ENCODE data around the gene PRELID1. TPM values are rescaled to one million over a fixed set of nuclear protein-coding genes. Genes with fewer than 3 reads are reported as not detected.
A peak's percentile ranks its signal among the peaks of the same experiment; 100 is the strongest.

The PRELID1 gene
- total and polyA plus RNA-seq, 10 of the 15 experiments (the other 5 are each of a cell fraction or from before 2014, with no cell fraction given) = 30.9 to 584 (median 254) TPM

DNA sequence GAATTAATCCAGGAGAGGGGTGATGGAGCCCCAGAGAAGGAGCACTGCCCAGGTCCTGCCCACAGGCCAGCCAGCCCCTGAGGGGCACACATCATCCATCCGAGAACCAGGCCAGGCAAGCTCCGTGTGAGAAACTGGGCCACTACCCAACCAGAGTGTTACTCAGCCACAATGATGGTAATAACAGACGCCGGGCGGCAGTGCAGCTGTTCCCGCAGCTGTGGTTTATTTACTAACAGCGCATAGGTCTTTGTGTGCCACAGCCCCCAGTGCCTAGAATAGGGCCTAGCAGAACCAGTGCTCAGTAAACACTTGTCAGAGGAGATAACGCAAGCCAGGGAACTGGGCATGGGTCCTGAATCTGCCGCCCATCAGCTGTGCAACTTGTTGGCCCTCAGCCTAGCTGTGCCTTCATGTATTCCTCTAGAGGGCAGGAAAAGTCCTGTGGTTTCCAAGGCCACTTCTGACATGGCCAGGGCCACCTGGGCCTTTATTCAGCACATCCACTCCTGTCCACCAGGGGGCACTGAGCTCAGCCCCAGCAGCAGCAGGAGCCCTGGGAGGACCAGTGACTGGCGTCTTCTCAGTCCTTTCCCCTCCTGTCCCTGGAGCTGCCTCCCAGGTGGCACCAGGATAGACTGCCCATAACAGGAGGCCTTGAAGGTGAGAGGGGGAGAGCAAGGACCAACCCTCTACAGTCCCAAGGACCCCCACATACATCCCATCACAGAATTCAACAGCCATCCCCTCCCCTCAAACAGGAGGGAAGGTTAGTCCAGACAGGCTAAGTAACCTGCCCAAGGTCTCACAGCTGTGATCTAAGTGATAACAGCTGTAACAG, 6.0 kb downstream of the PRELID1 start (continued):
- no peak for TF ChIP-seq ETV6 (conservative IDR thresholded peaks at IDR 0.05 in 1 of 2, IDR thresholded peaks at IDR 0.05 in 1 of 2; ENCODE audit: borderline replicate concordance in 1 of 2, low read depth in 1 of 2)
- no peak for TF ChIP-seq JUND (IDR thresholded peaks at IDR 0.05; ENCODE audit: low read depth, low read length)
- TF ChIP-seq, protein P1, sequence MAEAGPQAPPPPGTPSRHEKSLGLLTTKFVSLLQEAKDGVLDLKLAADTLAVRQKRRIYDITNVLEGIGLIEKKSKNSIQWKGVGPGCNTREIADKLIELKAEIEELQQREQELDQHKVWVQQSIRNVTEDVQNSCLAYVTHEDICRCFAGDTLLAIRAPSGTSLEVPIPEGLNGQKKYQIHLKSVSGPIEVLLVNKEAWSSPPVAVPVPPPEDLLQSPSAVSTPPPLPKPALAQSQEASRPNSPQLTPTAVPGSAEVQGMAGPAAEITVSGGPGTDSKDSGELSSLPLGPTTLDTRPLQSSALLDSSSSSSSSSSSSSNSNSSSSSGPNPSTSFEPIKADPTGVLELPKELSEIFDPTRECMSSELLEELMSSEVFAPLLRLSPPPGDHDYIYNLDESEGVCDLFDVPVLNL (IDR thresholded peaks at IDR 0.05; ENCODE audit: low read depth, low read length) = peak; percentile 32; the same call in 1 of the 2 replicates
- TF ChIP-seq CHD1 (IDR thresholded peaks at IDR 0.05; ENCODE audit: low read depth, low read length) = no peak
- TF ChIP-seq TCF7 (IDR thresholded peaks at IDR 0.05; ENCODE audit: borderline replicate concordance) = no peak
- no peak for TF ChIP-seq HDGF (IDR thresholded peaks at IDR 0.05)
- no peak for TF ChIP-seq CHD4 (IDR thresholded peaks at IDR 0.05)
- TF ChIP-seq KAT2A (conservative IDR thresholded peaks at IDR 0.05; ENCODE audit: control insufficient read depth, low read depth, low read length) = no peak
- no peak for TF ChIP-seq NRF1 (conservative IDR thresholded peaks at IDR 0.05; ENCODE audit: low read depth, low read length)
- TF ChIP-seq, protein P2, sequence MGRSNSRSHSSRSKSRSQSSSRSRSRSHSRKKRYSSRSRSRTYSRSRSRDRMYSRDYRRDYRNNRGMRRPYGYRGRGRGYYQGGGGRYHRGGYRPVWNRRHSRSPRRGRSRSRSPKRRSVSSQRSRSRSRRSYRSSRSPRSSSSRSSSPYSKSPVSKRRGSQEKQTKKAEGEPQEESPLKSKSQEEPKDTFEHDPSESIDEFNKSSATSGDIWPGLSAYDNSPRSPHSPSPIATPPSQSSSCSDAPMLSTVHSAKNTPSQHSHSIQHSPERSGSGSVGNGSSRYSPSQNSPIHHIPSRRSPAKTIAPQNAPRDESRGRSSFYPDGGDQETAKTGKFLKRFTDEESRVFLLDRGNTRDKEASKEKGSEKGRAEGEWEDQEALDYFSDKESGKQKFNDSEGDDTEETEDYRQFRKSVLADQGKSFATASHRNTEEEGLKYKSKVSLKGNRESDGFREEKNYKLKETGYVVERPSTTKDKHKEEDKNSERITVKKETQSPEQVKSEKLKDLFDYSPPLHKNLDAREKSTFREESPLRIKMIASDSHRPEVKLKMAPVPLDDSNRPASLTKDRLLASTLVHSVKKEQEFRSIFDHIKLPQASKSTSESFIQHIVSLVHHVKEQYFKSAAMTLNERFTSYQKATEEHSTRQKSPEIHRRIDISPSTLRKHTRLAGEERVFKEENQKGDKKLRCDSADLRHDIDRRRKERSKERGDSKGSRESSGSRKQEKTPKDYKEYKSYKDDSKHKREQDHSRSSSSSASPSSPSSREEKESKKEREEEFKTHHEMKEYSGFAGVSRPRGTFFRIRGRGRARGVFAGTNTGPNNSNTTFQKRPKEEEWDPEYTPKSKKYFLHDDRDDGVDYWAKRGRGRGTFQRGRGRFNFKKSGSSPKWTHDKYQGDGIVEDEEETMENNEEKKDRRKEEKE (IDR thresholded peaks at IDR 0.05) = no peak
- TF ChIP-seq, protein P3, sequence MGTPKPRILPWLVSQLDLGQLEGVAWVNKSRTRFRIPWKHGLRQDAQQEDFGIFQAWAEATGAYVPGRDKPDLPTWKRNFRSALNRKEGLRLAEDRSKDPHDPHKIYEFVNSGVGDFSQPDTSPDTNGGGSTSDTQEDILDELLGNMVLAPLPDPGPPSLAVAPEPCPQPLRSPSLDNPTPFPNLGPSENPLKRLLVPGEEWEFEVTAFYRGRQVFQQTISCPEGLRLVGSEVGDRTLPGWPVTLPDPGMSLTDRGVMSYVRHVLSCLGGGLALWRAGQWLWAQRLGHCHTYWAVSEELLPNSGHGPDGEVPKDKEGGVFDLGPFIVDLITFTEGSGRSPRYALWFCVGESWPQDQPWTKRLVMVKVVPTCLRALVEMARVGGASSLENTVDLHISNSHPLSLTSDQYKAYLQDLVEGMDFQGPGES (IDR thresholded peaks at IDR 0.05) = no peak
- TF ChIP-seq, protein P4, sequence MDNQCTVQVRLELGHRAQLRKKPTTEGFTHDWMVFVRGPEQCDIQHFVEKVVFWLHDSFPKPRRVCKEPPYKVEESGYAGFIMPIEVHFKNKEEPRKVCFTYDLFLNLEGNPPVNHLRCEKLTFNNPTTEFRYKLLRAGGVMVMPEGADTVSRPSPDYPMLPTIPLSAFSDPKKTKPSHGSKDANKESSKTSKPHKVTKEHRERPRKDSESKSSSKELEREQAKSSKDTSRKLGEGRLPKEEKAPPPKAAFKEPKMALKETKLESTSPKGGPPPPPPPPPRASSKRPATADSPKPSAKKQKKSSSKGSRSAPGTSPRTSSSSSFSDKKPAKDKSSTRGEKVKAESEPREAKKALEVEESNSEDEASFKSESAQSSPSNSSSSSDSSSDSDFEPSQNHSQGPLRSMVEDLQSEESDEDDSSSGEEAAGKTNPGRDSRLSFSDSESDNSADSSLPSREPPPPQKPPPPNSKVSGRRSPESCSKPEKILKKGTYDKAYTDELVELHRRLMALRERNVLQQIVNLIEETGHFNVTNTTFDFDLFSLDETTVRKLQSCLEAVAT (IDR thresholded peaks at IDR 0.05) = no peak
- no peak for TF ChIP-seq BRCA1 (IDR thresholded peaks at IDR 0.05; ENCODE audit: low read depth, low read length)
- TF ChIP-seq DPF2 (IDR thresholded peaks at IDR 0.05) = no peak
- 0 out of 2 replicates have a peak, but pooled peaks have one; percentile 26 for TF ChIP-seq TCF12 (IDR thresholded peaks at IDR 0.05; ENCODE audit: low read depth, low read length)
- no peak for TF ChIP-seq EZH2 (IDR thresholded peaks at IDR 0.05; ENCODE audit: borderline replicate concordance, control insufficient read depth, low read depth, low read length)
- TF ChIP-seq PAX8 (IDR thresholded peaks at IDR 0.05) = no peak
- no peak for TF ChIP-seq FOXM1 (IDR thresholded peaks at IDR 0.05; ENCODE audit: low read depth, low read length)
- TF ChIP-seq, protein P5, sequence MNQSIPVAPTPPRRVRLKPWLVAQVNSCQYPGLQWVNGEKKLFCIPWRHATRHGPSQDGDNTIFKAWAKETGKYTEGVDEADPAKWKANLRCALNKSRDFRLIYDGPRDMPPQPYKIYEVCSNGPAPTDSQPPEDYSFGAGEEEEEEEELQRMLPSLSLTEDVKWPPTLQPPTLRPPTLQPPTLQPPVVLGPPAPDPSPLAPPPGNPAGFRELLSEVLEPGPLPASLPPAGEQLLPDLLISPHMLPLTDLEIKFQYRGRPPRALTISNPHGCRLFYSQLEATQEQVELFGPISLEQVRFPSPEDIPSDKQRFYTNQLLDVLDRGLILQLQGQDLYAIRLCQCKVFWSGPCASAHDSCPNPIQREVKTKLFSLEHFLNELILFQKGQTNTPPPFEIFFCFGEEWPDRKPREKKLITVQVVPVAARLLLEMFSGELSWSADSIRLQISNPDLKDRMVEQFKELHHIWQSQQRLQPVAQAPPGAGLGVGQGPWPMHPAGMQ (IDR thresholded peaks at IDR 0.05; ENCODE audit: borderline replicate concordance) = no peak
- TF ChIP-seq ZNF24 (IDR thresholded peaks at IDR 0.05) = no peak
